SK-N-SH (cell line): ENCODE results near the gene ZBTB38. TPM values are rescaled to one million over a fixed set of nuclear protein-coding genes. Genes with fewer than 3 reads are reported as not detected.
A peak's percentile ranks its signal among the peaks of the same experiment; 100 is the strongest.

Experiments
- CTCF ChIA-PET: fragments of 300-600, 350-600 bp; formaldehyde crosslinking; extraction: SDS; loops from one replicate; lab custom pipeline; 2021; lab: Yijun Ruan, JAX
- POLR2A ChIA-PET: fragments of 350-600 bp; sonication (Branson Sonifier 250); formaldehyde crosslinking; extraction: SDS; loops from one replicate; lab custom pipeline; 2020; ENCODE audit warnings: antibody characterized with exemption, inconsistent platforms; lab: Yijun Ruan, JAX
- DNase-seq: peaks from one replicate; pipeline ENCODE4 v3.0.0; 2012
- H2AFZ ChIP-seq: fragments of 200-600 bp; sonication (generic); 2 replicates; pipeline ENCODE4 v1.8.1; 2016; ENCODE audit warnings: antibody characterized with exemption, mild to moderate bottlenecking, low read depth
- H3F3A ChIP-seq: fragments of 200-600 bp; sonication (generic); replicated peaks from 2 replicates; pipeline ENCODE3; 2016; ENCODE audit warnings: antibody characterized with exemption, mild to moderate bottlenecking; ENCODE audit not compliant: insufficient read depth
- H3K27ac ChIP-seq, 2 experiments: fragments of 200-500 bp in 1 of 2; fragments of 200-600 bp in 1 of 2; sonication (Bioruptor generic) in 1 of 2; sonication (generic), shearing (Covaris generic) in 1 of 2; 2 replicates each; pipeline versions ENCODE4 v1.5.1 to v1.6.1; 2014 to 2016; ENCODE audit warnings: low read depth in 2 of 2, inconsistent platforms in 1 of 2, low read length in 1 of 2, mild to moderate bottlenecking in 1 of 2, mixed read lengths in 1 of 2
- H3K27me3 ChIP-seq: fragments of 200-600 bp; sonication (generic), shearing (Covaris generic); 2 replicates; pipeline ENCODE4 v1.6.1; 2016; ENCODE audit warnings: mixed run types; ENCODE audit not compliant: insufficient read depth
- H3K36me3 ChIP-seq, 2 experiments: fragments of 200-500 bp in 1 of 2; fragments of 200-600 bp in 1 of 2; sonication (Bioruptor generic) in 1 of 2; sonication (generic) in 1 of 2; replicated peaks in 1 of 2; 2 replicates each; pipeline versions ENCODE3 to v1.5.1; 2014 to 2016; ENCODE audit warnings: low read length in 1 of 2, mild to moderate bottlenecking in 1 of 2; ENCODE audit not compliant: insufficient read depth in 2 of 2, control insufficient read depth in 1 of 2
- H3K4me1 ChIP-seq, 2 experiments: fragments of 200-500 bp in 1 of 2; fragments of 200-600 bp in 1 of 2; sonication (Bioruptor generic) in 1 of 2; sonication (generic), shearing (Covaris generic) in 1 of 2; 2 replicates each; pipeline versions ENCODE4 v1.5.1 to v1.6.1; 2014 to 2016; ENCODE audit warnings: low read depth in 1 of 2, low read length in 1 of 2, mixed run types in 1 of 2; ENCODE audit not compliant: insufficient read depth in 2 of 2, control insufficient read depth in 1 of 2
- H3K4me2 ChIP-seq: fragments of 200-600 bp; sonication (generic), shearing (Covaris generic); 2 replicates; pipeline ENCODE4 v1.6.1; 2017; ENCODE audit warnings: mixed run types
- H3K4me3 ChIP-seq, 2 experiments: fragments of 200-500 bp in 1 of 2; fragments of 200-600 bp in 1 of 2; sonication (Bioruptor generic) in 1 of 2; sonication (generic), shearing (Covaris generic) in 1 of 2; 2 replicates each; pipeline versions ENCODE4 v1.5.1 to v1.8.1; 2014 to 2016; ENCODE audit warnings: low read depth in 2 of 2, inconsistent platforms in 1 of 2, low read length in 1 of 2, mild to moderate bottlenecking in 1 of 2, mixed read lengths in 1 of 2, moderate library complexity in 1 of 2
- H3K79me2 ChIP-seq: fragments of 200-600 bp; sonication (generic); 2 replicates; pipeline ENCODE4 v1.8.1; 2017; ENCODE audit warnings: mild to moderate bottlenecking; ENCODE audit not compliant: insufficient read depth
- H3K9ac ChIP-seq: fragments of 200-600 bp; sonication (generic); 2 replicates; pipeline ENCODE4 v1.6.1; 2017; ENCODE audit warnings: mixed run types
- H3K9me2 ChIP-seq: fragments of 200-600 bp; sonication (generic); 2 replicates; pipeline ENCODE4 v1.6.1; 2017; ENCODE audit warnings: mixed run types
- H3K9me3 ChIP-seq: fragments of 200-600 bp; sonication (generic); 2 replicates; pipeline ENCODE4 v1.6.1; 2017; ENCODE audit warnings: mixed run types, mild to moderate bottlenecking, moderate library complexity
- H4K20me1 ChIP-seq: fragments of 200-600 bp; sonication (generic); 2 replicates; pipeline ENCODE4 v1.6.1; 2017; ENCODE audit warnings: mild to moderate bottlenecking, mixed run types; ENCODE audit not compliant: insufficient read depth
- CHD2 ChIP-seq: fragments of 150-350 bp; IDR thresholded peaks from 2 replicates; pipeline ENCODE4 v1.6.1; 2018; ENCODE audit warnings: low read length; ENCODE audit not compliant: partially characterized antibody
- CTCF ChIP-seq: fragments of 200-600 bp; sonication (generic); IDR thresholded peaks from 2 replicates; pipeline ENCODE4 v1.6.1; 2017; ENCODE audit warnings: antibody characterized with exemption, mild to moderate bottlenecking, moderate library complexity
- ELF1 ChIP-seq: IDR thresholded peaks from 2 replicates; pipeline ENCODE4 v1.4.0; 2012
- EZH2phosphoT487 ChIP-seq: fragments of 200-600 bp; sonication (generic); IDR thresholded peaks from 2 replicates; pipeline ENCODE4 v1.6.1; 2017; ENCODE audit warnings: low read depth, mixed run types, mild to moderate bottlenecking, antibody characterized with exemption, moderate library complexity, borderline replicate concordance
- FOSL2 ChIP-seq: IDR thresholded peaks from 2 replicates; pipeline ENCODE4 v1.4.0; 2012; ENCODE audit warnings: low read depth, mild to moderate bottlenecking, moderate library complexity, borderline replicate concordance
- FOXM1 ChIP-seq: IDR thresholded peaks from 2 replicates; pipeline ENCODE4 v1.4.0; 2012; ENCODE audit warnings: low read depth, mild to moderate bottlenecking
- GABPA ChIP-seq: IDR thresholded peaks from 2 replicates; pipeline ENCODE4 v1.4.0; 2012; ENCODE audit warnings: low read depth, mild to moderate bottlenecking
- IRF3 ChIP-seq: fragments of 150-350 bp; IDR thresholded peaks from 2 replicates; pipeline ENCODE4 v1.6.1; 2016; ENCODE audit warnings: mild to moderate bottlenecking, low read depth, low read length
- NRF1 ChIP-seq: IDR thresholded peaks from 2 replicates; pipeline ENCODE4 v1.6.1; 2012; ENCODE audit warnings: low read depth, mild to moderate bottlenecking, low read length
- RAD21 ChIP-seq: IDR thresholded peaks from 2 replicates; pipeline ENCODE4 v1.6.1; 2012; ENCODE audit warnings: mild to moderate bottlenecking, low read length
- RXRA ChIP-seq: IDR thresholded peaks from 2 replicates; pipeline ENCODE4 v1.4.0; 2012; ENCODE audit warnings: low read depth, mild to moderate bottlenecking, borderline replicate concordance
- TAF1 ChIP-seq: IDR thresholded peaks from 2 replicates; pipeline ENCODE4 v1.6.1; 2012; ENCODE audit warnings: low read depth, mild to moderate bottlenecking, low read length, moderate library complexity, borderline replicate concordance
- TCF12 ChIP-seq: IDR thresholded peaks from 2 replicates; pipeline ENCODE4 v1.4.0; 2012
- TEAD4 ChIP-seq: IDR thresholded peaks from 2 replicates; pipeline ENCODE4 v1.4.0; 2012; ENCODE audit warnings: mild to moderate bottlenecking, borderline replicate concordance; ENCODE audit not compliant: insufficient read depth
- USF2 ChIP-seq: fragments of 150-350 bp; IDR thresholded peaks from 2 replicates; pipeline ENCODE4 v1.6.1; 2017; ENCODE audit warnings: antibody characterized with exemption, low read length, low read depth, borderline replicate concordance
- YY1 ChIP-seq: IDR thresholded peaks from 2 replicates; pipeline ENCODE4 v1.4.0; 2012; ENCODE audit warnings: low read depth, mild to moderate bottlenecking
- WGBS: methylation state at CpG from one replicate; pipeline ENCODE4 v1.1.6; 2017; ENCODE audit warnings: low lambda C conversion rate; 5-methylcytosine and 5-hydroxymethylcytosine counted together
- polyA plus RNA-seq, 3 experiments: library from polyadenylated mRNA; depleted of rRNA; stranded (reverse); fragments of >200 nt; gene quantifications; 2 replicates each; pipeline ENCODE4 v1.2.3, GENCODE V29; 2012
- TF ChIP-seq, protein P1 (sequence below): IDR thresholded peaks from 2 replicates; pipeline ENCODE4 v1.6.1; 2012; ENCODE audit warnings: mild to moderate bottlenecking, low read depth, low read length, moderate library complexity
- TF ChIP-seq, protein P2 (sequence below): IDR thresholded peaks from 2 replicates; pipeline ENCODE4 v1.4.0; 2012; ENCODE audit warnings: low read depth

ZBTB38 gene
- polyA plus RNA-seq, 1 of the 3 experiments (the other 2 are of a cell fraction) = 10.1 TPM

- Histone ChIP-seq H3K4me2 (no peak overlapping the region), H3K27me3 (no peaks in the 10 kb centered on the region), H4K20me1 (no peaks in the 10 kb centered on the region), H3K9me2 (no peaks in the 10 kb centered on the region), H2AFZ (no peak overlapping the region), H3K79me2 (peaks cover 71% of the 10 kb centered on the region), H3K4me1 (peaks cover 32 to 46% of the 10 kb centered on the region in 2 experiments), H3F3A (peaks cover 31% of the 10 kb centered on the region), H3K36me3 (peaks cover 38 to 60% of the 10 kb centered on the region in 2 experiments), H3K4me3 (no peak overlapping the region), H3K9ac (no peak overlapping the region), H3K9me3 (no peaks in the 10 kb centered on the region), H3K27ac (peak overlapping the region; percentile 34 to 78)
- no peak for TF ChIP-seq USF2
- no peak for TF ChIP-seq RXRA
- TF ChIP-seq, protein P1, sequence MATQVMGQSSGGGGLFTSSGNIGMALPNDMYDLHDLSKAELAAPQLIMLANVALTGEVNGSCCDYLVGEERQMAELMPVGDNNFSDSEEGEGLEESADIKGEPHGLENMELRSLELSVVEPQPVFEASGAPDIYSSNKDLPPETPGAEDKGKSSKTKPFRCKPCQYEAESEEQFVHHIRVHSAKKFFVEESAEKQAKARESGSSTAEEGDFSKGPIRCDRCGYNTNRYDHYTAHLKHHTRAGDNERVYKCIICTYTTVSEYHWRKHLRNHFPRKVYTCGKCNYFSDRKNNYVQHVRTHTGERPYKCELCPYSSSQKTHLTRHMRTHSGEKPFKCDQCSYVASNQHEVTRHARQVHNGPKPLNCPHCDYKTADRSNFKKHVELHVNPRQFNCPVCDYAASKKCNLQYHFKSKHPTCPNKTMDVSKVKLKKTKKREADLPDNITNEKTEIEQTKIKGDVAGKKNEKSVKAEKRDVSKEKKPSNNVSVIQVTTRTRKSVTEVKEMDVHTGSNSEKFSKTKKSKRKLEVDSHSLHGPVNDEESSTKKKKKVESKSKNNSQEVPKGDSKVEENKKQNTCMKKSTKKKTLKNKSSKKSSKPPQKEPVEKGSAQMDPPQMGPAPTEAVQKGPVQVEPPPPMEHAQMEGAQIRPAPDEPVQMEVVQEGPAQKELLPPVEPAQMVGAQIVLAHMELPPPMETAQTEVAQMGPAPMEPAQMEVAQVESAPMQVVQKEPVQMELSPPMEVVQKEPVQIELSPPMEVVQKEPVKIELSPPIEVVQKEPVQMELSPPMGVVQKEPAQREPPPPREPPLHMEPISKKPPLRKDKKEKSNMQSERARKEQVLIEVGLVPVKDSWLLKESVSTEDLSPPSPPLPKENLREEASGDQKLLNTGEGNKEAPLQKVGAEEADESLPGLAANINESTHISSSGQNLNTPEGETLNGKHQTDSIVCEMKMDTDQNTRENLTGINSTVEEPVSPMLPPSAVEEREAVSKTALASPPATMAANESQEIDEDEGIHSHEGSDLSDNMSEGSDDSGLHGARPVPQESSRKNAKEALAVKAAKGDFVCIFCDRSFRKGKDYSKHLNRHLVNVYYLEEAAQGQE = no peak
- TF ChIP-seq GABPA = no peak
- TF ChIP-seq YY1 = no peak
- TF ChIP-seq TAF1 = no peak
- no peak for TF ChIP-seq CHD2
- TF ChIP-seq RAD21 = no peak
- no peak for TF ChIP-seq FOSL2
- TF ChIP-seq ELF1 = no peak
- no peak for TF ChIP-seq TCF12
- TF ChIP-seq CTCF = no peak
- no peak for TF ChIP-seq IRF3
- TF ChIP-seq EZH2phosphoT487 = no peak
- TF ChIP-seq TEAD4 = no peak
- TF ChIP-seq, protein P2, sequence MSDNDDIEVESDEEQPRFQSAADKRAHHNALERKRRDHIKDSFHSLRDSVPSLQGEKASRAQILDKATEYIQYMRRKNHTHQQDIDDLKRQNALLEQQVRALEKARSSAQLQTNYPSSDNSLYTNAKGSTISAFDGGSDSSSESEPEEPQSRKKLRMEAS = no peak
- no peak for TF ChIP-seq FOXM1
- no peak for TF ChIP-seq NRF1
- 79% methylated on average over 7 of the region's 7 CpGs for WGBS
- ChIA-PET CTCF (interaction anchor here (1.5 kb wide), 1 partner anchor 14 kb away, joined by 3 read pairs; no protein-coding TSS in a partner anchor), POLR2A (no interaction called here)
- no peak for DNase-seq
These were observed 43.0 kb downstream of the ZBTB38 start for GRCh38 chr3:141411251-141411771.
